GM21786 (cell line): Measurements from ENCODE around the gene TRAPPC2.
"Not testable (repeated sequence)": the region's sequence is repeated elsewhere in the genome, so short reads cannot be mapped to it uniquely, and the experiment has no call there.

Experiments
- ATAC-seq: cut with Tn5 transposase; IDR thresholded peaks from one replicate; pipeline ENCODE4 v1.9.1; 2021; ENCODE audit not compliant: unreplicated experiment

Gene TRAPPC2

DNA sequence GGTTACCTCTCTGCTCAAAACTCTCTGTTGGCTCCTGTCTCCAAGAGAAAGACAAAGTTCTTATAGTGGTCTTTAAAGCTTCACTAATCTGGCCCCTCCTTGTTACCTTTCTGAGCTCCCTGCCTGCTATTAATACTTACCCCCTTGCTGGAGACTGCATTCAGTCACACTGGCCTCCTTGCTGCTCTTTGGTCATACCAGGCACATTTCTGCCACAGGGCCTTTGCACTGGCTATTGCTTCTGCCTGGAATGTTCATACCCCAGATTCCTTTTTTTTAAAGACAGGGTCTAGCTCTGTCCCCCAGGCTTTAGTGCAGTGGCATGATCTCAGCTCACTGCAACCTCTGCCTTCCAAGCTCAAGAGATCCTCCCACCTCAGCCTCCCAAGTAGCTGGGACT is 61.4 kb downstream of the TRAPPC2 start:
- no peak for ATAC-seq

GRCh38 chrX:13670197-13670596 is 64.2 kb downstream of the TRAPPC2 start:
- ATAC-seq = no peak

DNA sequence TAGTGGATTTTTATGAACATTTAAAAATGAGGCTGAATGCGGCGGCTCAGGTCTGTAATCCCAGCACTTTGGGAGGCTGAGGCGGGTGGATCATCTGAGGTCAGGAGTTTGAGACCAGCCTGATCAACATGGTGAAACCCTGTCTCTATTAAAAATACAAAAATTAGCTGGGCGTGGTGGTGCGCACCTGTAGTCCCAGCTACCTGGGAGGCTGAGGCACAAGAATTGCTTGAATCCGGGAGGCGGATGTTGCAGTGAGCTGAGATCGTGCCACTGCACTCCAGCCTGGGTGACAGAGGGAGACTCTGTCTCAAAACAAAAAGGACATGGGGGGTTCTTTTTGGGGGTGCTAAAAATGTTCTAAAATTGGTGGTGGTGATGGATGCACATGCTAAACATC is 64.7 kb downstream of the TRAPPC2 start:
- not testable (repeated sequence) for ATAC-seq

DNA sequence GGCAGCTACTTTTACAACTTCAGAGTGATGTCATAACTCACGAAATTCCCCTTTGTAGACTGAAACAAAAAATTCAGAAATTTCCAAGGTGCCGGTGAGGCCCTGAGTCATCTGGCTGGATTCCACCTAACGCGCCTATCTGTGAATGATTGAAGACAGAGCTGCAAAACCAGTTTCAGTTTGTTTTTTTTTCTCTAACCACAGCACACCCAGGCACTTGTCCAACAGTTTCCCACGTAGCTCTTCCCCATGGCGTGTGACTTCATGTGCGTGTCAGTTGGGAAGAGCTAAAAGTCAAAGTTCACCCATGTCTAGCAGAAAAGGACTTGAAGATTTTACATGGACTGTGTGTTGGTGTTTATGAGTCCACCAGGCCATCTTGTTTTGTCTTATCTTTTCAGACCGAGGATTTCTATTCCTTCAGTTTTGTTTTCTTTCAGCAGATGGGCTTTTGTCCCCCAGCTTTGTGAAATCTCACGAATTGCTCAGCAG is 65.1 kb downstream of the TRAPPC2 start:
- ATAC-seq = peak; percentile 79

- no peak for ATAC-seq
Measured at GRCh38 chrX:13667919-13668318, 66.5 kb downstream of the TRAPPC2 start.

DNA sequence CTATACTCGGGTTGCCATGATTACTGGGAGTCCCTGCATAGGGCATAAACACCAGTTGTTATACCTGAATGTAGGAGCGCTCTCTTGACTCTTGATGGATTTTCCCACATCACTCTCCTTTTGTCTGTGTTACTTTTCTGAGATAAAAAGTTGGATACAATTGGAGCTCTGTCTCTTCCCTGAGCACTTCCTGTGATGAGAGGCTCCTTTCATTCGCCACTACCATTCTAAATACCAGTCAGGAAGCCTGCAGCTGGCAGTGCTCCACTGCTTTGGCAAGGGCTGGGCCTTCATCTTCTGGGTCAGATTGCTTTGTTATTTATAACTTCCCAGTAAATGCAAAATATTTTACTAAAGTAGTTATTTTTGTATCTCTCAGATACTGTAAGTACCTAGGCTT is 67.6 kb downstream of the TRAPPC2 start:
- no peak for ATAC-seq

- ATAC-seq = no peak
Measured at GRCh38 chrX:13664020-13664419, 70.4 kb downstream of the TRAPPC2 start.

DNA sequence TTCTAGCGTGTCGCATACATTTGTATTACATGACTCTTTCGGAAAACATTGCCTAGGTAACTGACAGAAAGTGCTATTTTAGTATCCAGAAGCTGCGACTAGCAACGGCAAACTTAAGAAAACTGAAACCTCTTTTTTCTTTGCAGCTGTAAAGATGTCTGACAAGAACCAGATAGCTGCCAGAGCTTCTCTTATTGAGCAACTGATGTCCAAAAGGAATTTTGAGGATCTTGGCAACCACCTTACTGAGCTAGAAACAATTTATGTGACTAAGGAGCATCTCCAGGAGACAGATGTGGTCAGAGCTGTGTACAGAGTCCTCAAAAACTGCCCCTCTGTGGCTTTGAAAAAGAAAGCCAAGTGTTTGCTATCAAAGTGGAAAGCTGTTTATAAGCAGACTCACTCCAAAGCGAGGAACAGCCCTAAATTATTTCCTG is 72.0 kb downstream of the TRAPPC2 start:
- ATAC-seq = no peak
